COLO668 (cell line): Measurements from ENCODE around the gene YIPF1.
"Not testable (repeated sequence)": the region's sequence is repeated elsewhere in the genome, so short reads cannot be mapped to it uniquely, and the experiment has no call there.

Source experiments
- DNase-seq: peaks from one replicate; lab custom pipeline; 2025; ENCODE audit not compliant: unreplicated experiment; lab: John Stamatoyannopoulos, UW

Gene YIPF1

DNA sequence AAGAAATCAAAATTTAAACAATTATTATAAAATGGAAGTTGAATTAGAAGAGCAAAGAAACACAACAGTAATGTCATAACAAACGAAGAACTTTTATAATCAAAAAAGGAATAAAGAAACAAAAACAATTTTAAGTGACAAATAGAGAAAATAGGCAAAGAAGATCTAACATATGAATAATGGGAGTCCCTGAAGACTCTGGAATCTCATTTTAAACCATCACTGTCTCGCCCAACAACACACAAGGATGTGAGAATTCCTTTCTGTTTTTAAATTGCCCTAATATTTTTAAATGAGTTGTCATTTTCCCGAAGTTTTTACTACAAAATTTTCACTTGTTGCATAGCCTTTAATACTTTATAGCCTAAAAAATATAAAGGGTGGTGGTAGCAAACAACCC lies 47.2 kb downstream of the YIPF1 start:
- no peak for DNase-seq

DNA sequence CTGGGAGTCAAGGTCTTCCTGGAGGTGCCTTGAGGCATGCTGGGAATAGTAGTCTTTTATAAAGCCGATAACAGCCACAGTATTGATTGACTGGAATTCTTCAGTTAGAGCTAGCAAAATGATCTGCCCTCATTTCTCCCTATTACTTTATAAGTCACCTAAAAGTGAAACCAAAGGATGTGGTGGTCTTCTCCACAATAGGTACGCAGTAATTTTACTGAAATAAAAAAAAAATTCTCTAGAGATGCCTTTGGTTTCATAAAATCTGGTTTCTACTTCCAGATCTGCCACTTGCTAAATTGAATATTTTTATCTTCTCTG lies 51.0 kb downstream of the YIPF1 start:
- no peak for DNase-seq

DNA sequence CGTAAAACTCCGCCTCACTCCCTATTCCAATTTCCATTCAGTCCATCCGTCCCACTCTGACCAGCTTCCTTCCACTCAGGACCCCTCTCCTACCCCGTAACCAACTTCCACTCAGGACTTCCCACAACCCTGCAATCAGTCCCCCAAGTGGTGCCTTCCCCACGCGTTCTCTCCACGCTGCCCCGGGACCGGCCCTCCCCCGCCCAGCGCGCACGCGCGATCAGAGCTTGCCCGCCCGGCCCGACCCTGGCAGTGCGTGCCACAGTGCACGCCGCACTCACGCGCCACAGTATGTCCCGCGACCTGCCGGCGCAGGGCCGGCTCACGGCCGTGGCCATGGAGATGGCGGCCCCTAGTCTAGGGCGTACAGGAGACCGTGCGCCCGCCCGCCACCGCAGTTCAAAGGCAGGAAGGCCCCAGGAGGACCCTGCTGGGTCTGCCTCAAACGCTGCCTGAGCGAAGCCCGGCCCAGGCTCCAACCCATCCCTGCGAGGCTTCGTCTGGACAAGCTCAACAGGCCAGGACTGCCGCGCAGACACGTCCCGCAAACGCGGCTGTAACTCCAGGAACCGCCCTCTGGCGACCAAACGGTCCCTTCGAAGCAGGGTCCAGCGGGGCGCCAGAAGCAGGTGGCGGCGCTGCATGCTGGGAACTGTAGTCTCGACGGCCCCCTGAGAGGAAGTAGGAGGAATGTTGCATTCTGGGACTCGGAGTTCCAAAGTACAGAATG lies 51.5 kb downstream of the YIPF1 start, which contains the start of gene NDC1:
TSS of gene NDC1 (minus strand) at position 373 of the 730 bp plus-strand sequence. CDS start at position 338, 35 bp downstream.
- peak; percentile 99 for DNase-seq

DNA sequence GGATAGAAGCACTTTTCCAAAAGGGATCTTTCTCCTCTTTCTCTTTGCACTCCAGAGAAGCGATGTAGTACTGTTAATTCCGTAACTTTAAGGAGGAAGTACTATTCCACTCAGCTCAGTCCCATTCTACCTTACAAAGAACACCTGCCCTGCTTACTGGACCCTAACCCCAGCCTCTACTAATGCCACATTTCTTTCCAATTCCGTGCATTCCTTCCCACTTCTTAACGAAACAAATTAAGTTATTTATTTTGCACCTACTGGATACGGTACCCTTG lies 52.0 kb downstream of the YIPF1 start:
- DNase-seq, result no peak

DNA sequence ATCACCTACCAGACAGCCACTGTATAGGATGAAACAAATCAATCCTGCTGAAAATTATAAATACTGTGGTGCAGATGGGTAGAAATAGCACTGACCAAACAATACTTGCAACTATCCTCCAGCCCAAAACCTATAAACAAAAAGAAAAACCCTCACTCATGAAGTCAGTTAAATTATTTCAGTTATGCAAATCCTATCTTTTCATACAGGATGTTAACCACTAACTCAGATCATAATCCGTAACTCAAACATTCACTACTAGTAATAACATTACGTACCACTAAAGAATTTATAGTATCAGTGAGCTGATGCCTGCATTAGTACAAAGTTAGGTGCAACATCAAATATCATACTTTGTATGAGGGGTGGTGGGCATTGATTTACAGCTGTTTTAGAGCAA lies 54.1 kb downstream of the YIPF1 start:
- no peak for DNase-seq

DNA sequence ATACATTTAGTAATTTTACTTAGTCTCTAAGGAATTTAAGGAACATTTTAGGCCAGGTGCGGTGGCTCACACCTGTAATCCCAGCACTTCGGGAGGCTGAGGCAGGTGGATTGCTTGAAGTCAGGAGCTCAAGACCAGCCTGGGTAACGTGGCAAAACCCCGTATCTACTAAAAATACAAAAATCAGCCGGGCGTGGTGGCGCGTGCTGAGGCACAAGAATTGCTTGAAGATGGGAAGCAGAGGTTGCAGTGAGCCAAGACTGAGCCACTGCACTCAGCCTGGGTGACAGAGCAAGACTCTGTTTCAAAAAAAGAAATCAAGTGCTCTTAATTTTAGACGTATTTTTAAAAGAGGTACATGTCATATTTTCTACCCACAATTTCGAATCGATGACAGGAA lies 54.8 kb downstream of the YIPF1 start:
- DNase-seq, result no peak

DNA sequence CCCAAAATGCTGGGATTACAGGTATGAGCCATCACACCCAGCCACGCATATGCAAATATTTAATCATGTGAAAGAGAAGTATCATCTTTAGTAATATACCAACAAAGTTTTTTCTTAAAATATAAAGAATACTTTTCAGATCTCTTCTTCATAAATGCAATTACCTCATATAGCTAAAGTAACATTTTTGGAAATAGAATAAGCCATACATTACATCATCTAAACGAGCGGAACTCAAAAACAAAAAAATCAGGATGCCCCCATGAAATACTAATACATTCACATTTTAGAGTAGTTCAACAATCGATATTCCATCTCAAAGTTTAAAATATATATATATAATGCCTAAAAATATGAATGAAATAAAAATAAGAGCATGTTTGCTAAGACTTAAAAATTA lies 56.2 kb downstream of the YIPF1 start:
- DNase-seq, result no peak

DNA sequence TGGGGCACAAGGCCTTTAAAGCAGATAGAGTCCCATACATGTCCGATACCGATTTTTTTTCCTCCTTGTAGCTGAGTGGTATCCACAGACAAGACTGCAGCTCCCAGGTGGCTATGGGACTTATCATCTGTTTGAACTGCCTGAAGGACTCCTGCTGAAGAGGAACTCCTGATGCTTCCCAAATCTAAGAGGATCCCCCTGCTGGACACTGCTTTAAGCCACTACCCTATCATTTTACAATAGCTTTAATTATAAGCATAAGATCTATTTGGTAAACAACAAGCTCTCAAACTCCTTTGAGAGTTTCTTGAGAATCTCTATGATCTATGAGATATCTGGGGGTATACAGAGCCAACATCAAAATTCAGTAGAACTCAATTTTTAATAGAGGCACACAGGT lies 63.2 kb downstream of the YIPF1 start:
- no peak for DNase-seq

DNA sequence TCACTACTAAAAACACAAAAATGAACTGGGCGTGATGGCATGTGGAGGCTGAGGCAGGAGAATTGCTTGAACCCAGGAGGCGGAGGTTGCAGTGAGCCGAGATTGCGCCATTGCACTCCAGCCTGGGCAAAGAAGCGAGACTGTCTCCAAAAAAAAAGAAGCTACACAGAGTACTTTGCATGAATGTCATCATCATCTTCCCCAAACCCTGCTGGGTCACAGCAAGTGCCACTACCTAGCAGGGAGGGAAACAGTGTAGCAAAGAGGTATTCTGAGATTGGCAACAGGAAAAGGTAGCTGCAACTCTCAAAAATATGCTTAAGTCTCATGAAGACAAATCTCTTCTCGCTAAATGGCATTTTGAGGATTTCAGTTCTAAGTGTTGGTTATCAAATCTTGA lies 64.3 kb downstream of the YIPF1 start:
- DNase-seq, result no peak

DNA sequence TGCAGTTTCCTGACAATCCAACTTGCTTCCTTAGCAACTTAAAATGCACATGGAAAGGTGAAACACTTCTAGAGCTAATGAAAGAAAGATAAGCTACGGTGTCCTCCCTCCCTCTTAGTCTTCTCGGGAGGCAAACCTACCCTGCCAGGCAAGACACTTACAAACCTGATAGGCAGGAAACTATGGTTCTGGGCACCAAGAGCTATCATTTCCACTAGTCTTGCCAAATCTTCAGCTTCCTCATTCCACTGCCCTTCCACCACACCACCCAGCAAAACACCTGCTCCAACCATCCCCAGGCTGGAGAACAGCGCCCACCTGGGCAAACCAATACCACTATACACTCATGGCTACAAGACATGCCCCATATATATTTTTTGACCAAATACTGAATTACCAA lies 66.7 kb downstream of the YIPF1 start:
- DNase-seq, result no peak

DNA sequence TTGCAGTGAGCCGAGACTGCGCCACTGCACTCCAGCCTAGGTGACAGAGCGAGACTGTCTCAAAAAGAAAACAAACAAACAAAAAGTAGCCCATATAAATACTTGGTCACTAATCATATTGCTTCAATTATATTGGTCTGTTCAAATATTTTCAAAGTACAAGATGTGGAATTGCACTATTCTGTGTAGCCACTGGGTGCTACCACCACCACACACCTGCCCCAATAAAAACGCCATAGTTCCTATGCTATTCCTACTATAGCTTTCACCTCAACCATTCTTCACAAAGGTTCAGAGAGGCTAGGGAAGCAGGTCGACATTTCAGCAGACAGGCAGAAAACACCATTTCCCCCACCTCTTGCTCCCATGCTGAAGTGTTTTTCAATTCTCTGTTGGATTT lies 68.2 kb downstream of the YIPF1 start:
- DNase-seq, result no peak

DNA sequence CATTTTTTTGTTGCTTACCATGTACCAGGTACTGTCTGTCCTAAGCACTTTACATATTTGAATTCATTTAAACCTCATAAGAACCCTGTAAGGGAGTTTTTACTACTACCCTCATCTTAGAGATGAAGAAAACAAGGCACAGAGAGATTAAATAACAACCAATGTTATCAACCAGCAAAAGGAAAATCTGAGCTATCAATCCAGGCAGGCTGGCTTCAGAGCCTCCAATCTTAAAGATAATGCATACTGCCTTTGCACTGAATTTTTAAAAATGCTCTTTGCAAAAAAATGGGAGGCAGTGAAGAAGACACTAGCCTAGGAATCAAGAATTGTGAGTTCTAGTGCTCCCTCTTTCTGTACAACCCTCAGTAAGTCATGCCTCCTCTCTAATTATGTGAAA lies 70.2 kb downstream of the YIPF1 start:
- DNase-seq, result no peak

DNA sequence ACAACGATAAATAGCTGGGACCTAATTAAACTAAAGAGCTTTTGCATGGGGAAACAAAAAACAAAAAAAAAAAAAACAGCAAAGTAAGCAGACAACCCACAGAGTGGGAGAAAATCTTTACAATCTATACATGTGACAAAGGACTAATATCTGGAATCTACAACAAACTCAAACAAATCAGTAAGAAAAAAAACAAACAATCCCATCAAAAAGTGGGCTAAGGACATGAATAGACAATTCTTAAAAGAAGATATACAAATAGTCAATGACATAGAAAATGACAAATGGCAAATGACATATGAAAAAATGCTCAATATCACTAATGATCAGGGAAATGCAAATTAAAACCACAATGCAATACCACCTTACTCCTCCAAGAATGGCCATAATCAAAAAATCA lies 73.0 kb downstream of the YIPF1 start:
- DNase-seq, result not testable (repeated sequence)

DNA sequence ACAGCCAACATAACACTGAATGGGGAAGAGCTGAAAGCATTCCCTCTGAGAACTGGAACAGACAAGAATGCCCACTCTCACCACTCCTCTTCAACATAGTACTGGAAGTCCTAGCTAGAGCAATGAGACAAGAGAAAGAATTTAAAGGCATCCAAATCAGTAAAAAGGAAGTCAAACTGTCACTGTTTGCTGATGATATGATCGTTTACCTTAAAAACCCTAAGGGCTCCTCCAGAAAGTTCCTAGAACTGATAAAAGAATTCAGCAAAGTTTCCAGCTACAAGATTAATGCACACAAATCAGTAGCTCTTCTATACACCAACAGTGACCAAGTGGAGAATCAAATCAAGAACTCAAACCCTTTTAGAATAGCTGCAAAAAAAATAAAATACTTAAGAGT lies 74.1 kb downstream of the YIPF1 start:
- DNase-seq, result not testable (repeated sequence)

DNA sequence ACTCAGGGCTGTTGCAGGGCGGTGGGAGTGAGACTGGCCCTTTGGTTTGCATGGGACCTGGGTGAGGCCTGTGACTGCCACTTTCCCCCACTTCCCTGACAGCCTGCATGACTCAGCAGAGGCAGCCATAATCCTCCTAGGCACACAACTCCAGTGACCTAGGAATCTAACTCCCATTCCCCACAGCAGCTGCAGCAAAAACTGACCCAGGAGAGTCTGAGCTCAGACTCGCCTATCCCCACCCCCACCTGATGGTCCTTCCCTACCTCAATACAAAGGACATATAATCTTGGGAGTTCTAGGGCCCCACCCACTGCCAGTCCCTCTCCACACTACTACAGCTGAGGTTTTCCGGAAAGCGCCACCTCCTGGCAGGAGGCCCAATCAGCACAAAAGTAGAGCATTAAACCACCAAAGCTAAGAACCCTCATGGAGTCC lies 78.2 kb downstream of the YIPF1 start:
- DNase-seq, result no peak

DNA sequence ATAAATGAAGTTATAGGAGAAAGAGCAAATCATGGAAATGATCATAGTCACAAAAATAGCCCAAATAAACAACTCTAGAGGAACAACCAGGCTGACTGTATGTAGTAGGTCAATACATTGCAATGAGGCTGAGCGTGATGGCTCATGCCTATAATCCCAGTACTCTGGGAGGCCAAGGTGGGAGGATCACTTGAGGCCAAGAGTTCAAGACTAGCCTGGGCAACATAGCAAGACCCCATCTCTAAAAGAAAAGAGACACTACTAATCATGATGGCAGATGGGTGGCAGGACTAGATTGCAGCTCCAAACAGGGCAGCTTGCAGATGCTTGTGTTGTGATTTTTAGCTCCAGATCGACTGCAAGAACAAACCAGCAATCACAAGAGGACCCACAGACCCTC lies 79.1 kb downstream of the YIPF1 start:
- DNase-seq, result no peak

DNA sequence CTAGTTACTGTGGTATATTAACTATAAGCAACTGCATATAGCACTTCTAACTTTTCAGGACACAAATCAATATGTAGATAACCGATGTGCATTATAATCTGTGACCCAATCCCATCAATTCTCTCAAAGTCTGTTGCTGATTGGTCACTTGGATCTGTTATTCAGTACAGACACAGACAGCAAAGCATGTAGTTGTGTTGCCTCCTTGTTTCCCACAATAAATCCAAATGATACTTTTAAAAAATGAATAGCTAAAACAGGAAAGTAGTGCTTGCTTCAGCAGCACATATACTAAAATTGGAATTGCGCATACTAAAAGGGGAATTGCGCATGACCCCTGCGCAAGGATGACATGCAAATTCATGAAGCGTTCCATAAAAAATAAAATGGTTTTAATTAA lies 79.6 kb downstream of the YIPF1 start:
- DNase-seq, result no peak

DNA sequence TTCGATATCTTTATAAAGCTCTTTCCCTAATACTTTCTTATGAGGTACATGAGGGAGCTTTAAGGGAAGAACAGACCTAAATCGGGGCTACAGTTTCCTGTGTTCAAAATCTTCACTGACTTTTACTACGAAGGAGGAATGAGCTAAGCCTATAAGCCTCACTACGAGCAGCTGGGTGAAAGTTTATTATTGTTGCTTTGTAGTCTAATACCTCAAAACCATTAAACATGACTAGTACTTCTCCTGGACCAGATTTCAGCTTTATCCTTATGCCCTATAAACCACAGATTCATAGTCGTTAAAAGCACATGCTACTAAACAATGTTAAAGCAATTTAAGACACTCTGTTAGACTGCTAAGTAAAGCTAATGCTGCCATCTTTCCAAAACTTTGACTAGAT lies 81.7 kb downstream of the YIPF1 start:
- no peak for DNase-seq

DNA sequence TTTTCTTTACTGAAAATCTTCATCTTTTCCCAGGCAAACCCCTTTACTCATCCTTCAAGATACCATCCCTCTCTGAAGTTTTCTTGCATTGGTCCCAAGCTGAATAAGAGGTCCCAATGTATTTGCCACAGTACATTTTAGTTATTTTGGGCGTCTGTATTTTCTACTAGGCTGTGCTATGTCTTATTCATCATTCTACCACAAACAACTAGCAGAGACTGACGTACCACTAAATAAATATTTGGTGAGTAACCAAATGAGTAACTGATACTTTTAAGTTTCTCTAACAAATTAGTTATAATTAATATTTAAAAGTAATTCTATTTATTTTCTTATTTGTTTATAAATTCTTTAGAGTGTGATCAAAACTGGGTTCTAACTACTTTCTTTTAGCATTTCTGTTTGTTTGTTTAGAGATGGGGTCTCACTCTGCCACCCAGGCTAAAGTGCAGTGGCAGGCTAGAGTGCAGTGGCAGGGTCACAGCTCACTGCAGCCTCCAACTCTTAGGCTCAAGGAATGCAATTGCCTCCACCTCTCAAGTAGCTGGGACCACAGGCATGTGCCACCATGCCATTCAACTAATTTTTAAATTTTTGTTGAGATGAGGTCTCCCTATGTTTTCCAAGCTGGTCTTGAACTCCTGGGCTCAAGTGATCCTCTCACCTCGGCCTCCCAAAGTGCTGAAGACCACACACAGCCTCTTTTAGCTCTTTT lies 84.6 kb downstream of the YIPF1 start:
- no peak for DNase-seq

DNA sequence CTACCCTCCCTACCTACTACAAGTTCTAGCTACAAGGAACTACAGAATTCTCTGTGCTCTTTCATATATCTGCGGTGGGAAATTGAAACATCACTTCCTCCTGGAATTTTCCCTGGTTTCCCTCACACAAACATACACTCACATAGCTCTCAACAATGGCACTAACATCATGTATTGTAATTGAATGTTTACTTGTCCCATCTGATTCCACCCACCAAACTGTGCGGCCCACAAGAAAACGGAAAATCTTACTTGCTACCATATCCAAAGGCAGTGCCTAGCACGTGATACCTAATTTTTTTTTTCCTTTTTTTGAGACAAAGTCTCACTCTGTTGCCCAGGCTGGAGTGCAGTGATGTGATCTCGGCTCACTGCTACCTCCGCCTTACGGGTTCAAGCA lies 85.4 kb downstream of the YIPF1 start:
- no peak for DNase-seq
